ENCODE measurements around the gene BRMS1L. TPM values are rescaled to one million over a fixed set of nuclear protein-coding genes. Genes with fewer than 3 reads are reported as not detected.

The BRMS1L gene
- total and polyA plus RNA-seq, 2 of the 13 experiments (the other 11 are each of a cell fraction or from before 2014, with no cell fraction given), result 21.1 to 23.8 TPM

- no peak for TF ChIP-seq ZHX2 (IDR thresholded peaks at IDR 0.05; ENCODE audit: low read depth)
- TF ChIP-seq ZHX2 (CRISPR knock-in tag; IDR thresholded peaks at IDR 0.05; ENCODE audit: borderline replicate concordance), result peak; percentile 86; the same call in 1 of the 2 replicates
- peak; percentile 79; the same call in 1 of the 2 replicates for TF ChIP-seq TSC22D2 (CRISPR knock-in tag; IDR thresholded peaks at IDR 0.05; ENCODE audit: borderline replicate concordance)
- TF ChIP-seq FOXO1 (CRISPR knock-in tag; IDR thresholded peaks at IDR 0.05), result peak; percentile 89
- TF ChIP-seq ZFAT (CRISPR knock-in tag; conservative IDR thresholded peaks at IDR 0.05), result 0 out of 2 replicates have a peak, but pooled peaks have one; percentile 18
- TF ChIP-seq ZNF780A (CRISPR knock-in tag; IDR thresholded peaks at IDR 0.05), result no peak
- peak; percentile 47; the same call in 1 of the 2 replicates for TF ChIP-seq ELF1 (CRISPR knock-in tag; IDR thresholded peaks at IDR 0.05)
- TF ChIP-seq SP5 (CRISPR knock-in tag; IDR thresholded peaks at IDR 0.05; ENCODE audit: borderline replicate concordance, low read depth), result peak; percentile 79
- TF ChIP-seq PBX3 (CRISPR knock-in tag; IDR thresholded peaks at IDR 0.05; ENCODE audit: borderline replicate concordance), result 0 out of 2 replicates have a peak, but pooled peaks have one; percentile 18
- TF ChIP-seq TOPORS (CRISPR knock-in tag; IDR thresholded peaks at IDR 0.05), result 0 out of 2 replicates have a peak, but pooled peaks have one; percentile 58
- TF ChIP-seq KAT7 (CRISPR knock-in tag; IDR thresholded peaks at IDR 0.05; ENCODE audit: borderline replicate concordance), result 0 out of 2 replicates have a peak, but pooled peaks have one; percentile 69
- peak in 1 of 2 experiments; percentile 76; a peak in 2 of 4 replicates for TF ChIP-seq KLF16 (CRISPR knock-in tag; IDR thresholded peaks at IDR 0.05)
- TF ChIP-seq RCOR2 (CRISPR knock-in tag; IDR thresholded peaks at IDR 0.05), result peak; percentile 96
- 0 out of 2 replicates have a peak, but pooled peaks have one; percentile 16 for TF ChIP-seq ZFP36L1 (CRISPR knock-in tag; IDR thresholded peaks at IDR 0.05)
- TF ChIP-seq ZNF224 (CRISPR knock-in tag; IDR thresholded peaks at IDR 0.05), result no peak
- peak; percentile 93 for TF ChIP-seq LCORL (IDR thresholded peaks at IDR 0.05)
- peak; percentile 76; the same call in 1 of the 2 replicates for TF ChIP-seq LCORL (CRISPR knock-in tag; IDR thresholded peaks at IDR 0.05)
- TF ChIP-seq THRA (CRISPR knock-in tag; IDR thresholded peaks at IDR 0.05; ENCODE audit: borderline replicate concordance), result peak; percentile 93; the same call in 1 of the 2 replicates
Measured at GRCh38 chr14:35806006-35806907, 19.9 kb upstream of the BRMS1L start (continued).

Measured in HepG2 (cell line).